Right lobe of liver (tissue), 6 donors: ENCODE measurements around the gene BICDL2. TPM values are rescaled to one million over a fixed set of nuclear protein-coding genes. Genes with fewer than 3 reads are reported as not detected.

Experiments
- ATAC-seq, 4 donors: fragments of 200-7000 bp; cut with Tn5 transposase; one replicate each; pipeline ENCODE4 v1.9.1; 2020; ENCODE audit warnings: mild to moderate bottlenecking in 4 of 4, moderate library complexity in 4 of 4
- DNase-seq, 3 donors: peaks; one replicate each; pipeline ENCODE4 v3.0.0-alpha.2; 2020
- H3K27ac ChIP-seq, 3 donors: fragments of 200-600 bp; one replicate each; pipeline ENCODE4 v1.8.0; 2022
- H3K27me3 ChIP-seq, 2 donors: fragments of 200-600 bp; one replicate each; pipeline ENCODE4 v1.8.0; 2022
- H3K36me3 ChIP-seq, 4 donors: fragments of 200-600 bp; sonication (generic) in 1 of 4; one replicate each; pipeline versions ENCODE4 v1.5.1 to v1.8.0; 2017 to 2022; ENCODE audit warnings: control low read depth in 1 of 4
- H3K4me1 ChIP-seq, 4 donors: fragments of 200-600 bp; sonication (generic) in 1 of 4; one replicate each; pipeline versions ENCODE4 v1.5.1 to v1.8.0; 2017 to 2022; ENCODE audit warnings: control low read depth in 1 of 4
- H3K4me3 ChIP-seq, 3 donors: fragments of 200-600 bp; one replicate each; pipeline ENCODE4 v1.8.0; 2022
- H3K9me3 ChIP-seq, 4 donors: fragments of 200-600 bp; sonication (generic) in 1 of 4; one replicate each; pipeline versions ENCODE4 v1.5.1 to v1.8.0; 2017 to 2022; ENCODE audit warnings: control low read depth in 1 of 4
- CTCF ChIP-seq, 4 donors: fragments of 200-600 bp in 3 of 4; fragments of 450-650 bp in 1 of 4; IDR thresholded peaks; one replicate each; pipeline versions ENCODE4 v1.5.1 to v1.8.0; 2016 to 2022; ENCODE audit warnings: antibody characterized with exemption in 4 of 4, mild to moderate bottlenecking in 2 of 4
- POLR2A ChIP-seq: fragments of 450-650 bp; IDR thresholded peaks from one replicate; pipeline ENCODE4 v1.6.1; 2017; ENCODE audit warnings: antibody characterized with exemption, mild to moderate bottlenecking
- WGBS: methylation state at CpG from one replicate; pipeline ENCODE4 v1.1.6; 2018; ENCODE audit warnings: low coverage, low lambda C conversion rate; ENCODE audit not compliant: insufficient coverage; ENCODE audit errors: missing lambda C conversion rate; 5-methylcytosine and 5-hydroxymethylcytosine counted together
- intact Hi-C, 2 donors: fragments of 100-400 bp; cut with DNase I; formaldehyde crosslinking; loops; one replicate each; pipeline versions ENCODE4 v1.11.2 to v1.14.1; 2022
- total RNA-seq, 6 experiments: library from RNA; depleted of rRNA in 2 of 6; stranded (reverse); fragments of >200 nt in 2 of 6; fragmentation: NEBNext Ultra II Directional in 3 of 6; extraction: Animal tissue kit (Norgen Biotek cat#: 25700) in 3 of 6; gene quantifications; one replicate each; pipeline versions ENCODE4 v1.1.0 to v1.2.4, GENCODE V29; 2016 to 2023
- donor health status: DM: no; HTN: yes; CAD: no.
- donor health status: DM: no; HTN: no; CAD: no.
- donor health status: DM: no; HTN: no; CAD: no.
- donor health status: DM: no; HTN: yes; CAD: no.
- donor health status: DM: no; HTN: yes; CAD: no.

BICDL2 gene
- total RNA-seq, 6 experiments from 2014 or later, result 0.11 to 0.58 (median 0.48) TPM; not detected in 1

GRCh38 chr16:3026003-3026378 lies 10.8 kb downstream of the BICDL2 start:
- no peaks in the 10 kb centered on the region for H3K9me3 ChIP-seq
- TF ChIP-seq POLR2A (no peak), CTCF (IDR thresholded peaks at IDR 0.05) (no peak)
- WGBS, result 89% methylated on average over 6 of the region's 8 CpGs
- H3K27me3 ChIP-seq, result no peaks in the 10 kb centered on the region
- DNase-seq (no peak), ATAC-seq (no peak)
- no peak overlapping the region for H3K4me3 ChIP-seq
- H3K36me3 ChIP-seq, result peaks cover 0 to 6% (median 0%) of the 10 kb centered on the region in 4 donors
- intact Hi-C loops, result no loop called here
- peaks cover 0 to 24% (median 12%) of the 10 kb centered on the region in 4 donors for H3K4me1 ChIP-seq
- no peak overlapping the region for H3K27ac ChIP-seq

DNA sequence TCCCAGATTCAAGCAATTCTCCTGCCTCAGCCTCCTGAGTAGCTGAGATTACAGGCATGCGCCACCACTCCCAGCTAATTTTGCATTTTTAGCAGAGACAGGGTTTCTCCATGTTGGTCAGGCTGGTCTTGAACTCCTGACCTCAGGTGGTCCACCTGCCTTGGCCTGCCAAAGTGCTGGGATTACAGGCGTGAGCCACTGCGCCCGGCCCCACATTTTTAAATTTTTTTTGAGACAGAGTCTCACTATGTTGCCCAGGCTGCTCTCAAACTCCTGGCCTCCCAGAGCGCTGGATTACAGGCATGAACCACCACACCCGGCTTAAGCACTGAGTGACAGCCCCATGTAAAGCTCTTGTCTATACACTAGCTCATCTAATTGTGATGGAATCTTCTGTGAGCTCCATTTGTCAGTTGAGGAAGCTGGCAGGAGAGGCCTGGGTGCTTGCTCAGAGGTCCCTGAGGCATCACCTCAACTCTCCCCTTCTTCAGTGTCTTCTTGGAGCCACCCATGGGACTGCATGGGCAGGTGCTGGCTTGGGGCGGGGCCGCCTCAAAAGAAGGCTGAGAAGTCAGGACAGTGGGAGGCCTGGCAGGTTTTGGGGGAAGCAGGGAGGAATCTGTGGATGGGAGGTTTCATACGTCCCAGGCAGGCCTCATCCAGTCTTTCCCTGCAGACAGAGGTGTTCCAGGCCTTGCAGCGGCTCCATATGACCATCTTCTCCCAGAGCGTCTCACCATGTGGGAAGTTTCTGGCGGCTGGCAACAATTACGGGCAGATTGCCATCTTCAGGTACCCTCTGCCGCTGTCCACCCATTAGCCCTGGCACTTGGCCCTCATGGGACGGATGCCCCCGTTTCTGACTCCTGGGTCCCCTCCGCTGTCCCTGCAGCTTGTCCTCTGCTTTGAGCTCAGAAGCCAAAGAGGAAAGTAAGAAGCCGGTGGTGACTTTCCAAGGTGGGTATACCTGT lies 11.4 kb downstream of the BICDL2 start:
- Histone ChIP-seq H3K27ac (no peak overlapping the region), H3K9me3 (no peaks in the 10 kb centered on the region), H3K4me3 (no peak overlapping the region), H3K27me3 (no peaks in the 10 kb centered on the region), H3K36me3 (peaks cover 0 to 6% (median 0%) of the 10 kb centered on the region in 4 donors), H3K4me1 (peaks cover 0 to 29% (median 12%) of the 10 kb centered on the region in 4 donors)
- intact Hi-C loops, result no loop called here
- ATAC-seq (no peak), DNase-seq (no peak)
- WGBS, result 73% methylated on average over 10 of the region's 18 CpGs
- TF ChIP-seq POLR2A, result no peak

DNA sequence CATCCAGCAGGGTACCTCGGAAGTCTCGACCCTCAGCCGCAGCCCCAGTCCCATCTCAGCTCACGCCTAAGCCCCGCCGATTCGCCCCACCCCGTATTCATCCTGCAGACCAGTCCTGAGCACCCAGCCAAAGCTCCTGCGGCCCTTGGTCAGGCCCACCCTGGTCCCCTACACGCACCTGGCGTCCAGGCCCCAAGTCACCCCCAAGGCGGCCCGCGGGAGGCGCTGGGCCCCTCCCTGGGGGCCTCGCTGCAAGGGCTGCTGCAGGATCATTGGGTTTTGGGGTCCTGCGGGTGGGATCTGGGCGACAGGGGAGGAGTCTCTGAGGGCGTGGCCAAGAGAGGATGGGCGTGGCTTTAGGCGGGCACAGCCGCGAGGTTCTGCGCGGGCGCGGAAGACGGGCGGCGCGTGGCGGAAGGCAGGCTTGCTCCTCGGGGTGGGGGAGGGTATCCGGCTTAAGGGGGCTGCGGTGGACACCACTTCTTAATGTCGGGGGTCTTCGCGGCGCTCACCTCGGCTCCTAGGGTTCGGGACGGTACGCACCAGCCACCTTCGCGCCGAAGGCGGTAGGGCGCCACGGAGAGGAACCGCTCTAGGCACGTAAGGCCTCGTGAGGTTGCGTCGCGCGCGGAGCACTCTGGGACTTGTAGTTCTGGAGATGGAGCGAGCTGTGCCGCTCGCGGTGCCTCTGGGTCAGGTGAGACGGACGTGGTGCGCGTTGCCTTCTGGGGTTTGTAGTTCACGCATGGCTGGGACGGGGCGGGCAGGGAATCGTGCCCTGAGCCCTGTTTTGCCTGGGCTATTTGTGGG lies 12.9 kb downstream of the BICDL2 start, which contains the start of the genes HCFC1R1 and THOC6:
Gene HCFC1R1 (minus strand): TSS at position 274 of the 810 bp plus-strand sequence. CDS start 1 bp downstream, at position 273.
Gene THOC6 (plus strand): TSS at position 367 of the 810 bp plus-strand sequence. CDS start 292 bp downstream, at position 659.
- H3K4me1 ChIP-seq, result peaks cover 0 to 36% (median 14%) of the 10 kb centered on the region in 4 donors
- intact Hi-C loops, result no loop called here
- DNase-seq (peak; percentile 98 to 99 (median 98)), ATAC-seq (peak; percentile 61 to 85 (median 82))
- H3K9me3 ChIP-seq, result no peaks in the 10 kb centered on the region
- H3K27me3 ChIP-seq, result no peaks in the 10 kb centered on the region
- H3K36me3 ChIP-seq, result peaks cover 0 to 6% (median 0%) of the 10 kb centered on the region in 4 donors
- TF ChIP-seq CTCF (IDR thresholded peaks at IDR 0.05), result no peak
- peak; percentile 82 for TF ChIP-seq POLR2A
- peak within 1 kb of the TSS; percentile 59 to 76 (median 67) for H3K4me3 ChIP-seq
- 0% methylated on average over 8 of the region's 69 CpGs for WGBS
- peak within 1 kb of the TSS; percentile 82 to 95 (median 91) for H3K27ac ChIP-seq

DNA sequence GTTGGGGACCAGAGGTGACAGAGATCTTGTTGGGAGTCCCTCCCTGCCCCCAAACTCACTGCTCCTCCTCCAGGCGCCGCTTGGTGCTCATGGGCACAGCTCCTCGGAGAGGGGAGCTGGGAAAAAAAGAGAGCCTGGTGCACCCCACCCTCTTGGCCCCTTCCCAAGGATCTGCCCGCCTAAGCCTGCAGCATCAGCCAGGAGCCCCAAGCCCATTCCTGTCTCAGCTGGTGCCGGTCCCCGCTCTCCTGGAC lies 13.4 kb downstream of the BICDL2 start:
- intact Hi-C loops, result no loop called here
- Histone ChIP-seq H3K4me3 (peak overlapping the region; percentile 59 to 76 (median 67)), H3K27ac (peak overlapping the region; percentile 82 to 95 (median 91)), H3K4me1 (peaks cover 0 to 33% (median 14%) of the 10 kb centered on the region in 4 donors), H3K9me3 (no peaks in the 10 kb centered on the region), H3K36me3 (peaks cover 0 to 6% (median 0%) of the 10 kb centered on the region in 4 donors), H3K27me3 (no peaks in the 10 kb centered on the region)
- TF ChIP-seq POLR2A, result no peak
- no peak for TF ChIP-seq CTCF (IDR thresholded peaks at IDR 0.05)
- ATAC-seq (peak in 1 of 4 donors; percentile 2), DNase-seq (peak in 1 of 3 donors; percentile 76)
- WGBS, result no CpG with 5 or more reads among the region's 6 CpGs
